ENCODE measurements around the gene PPIP5K2. TPM values are rescaled to one million over a fixed set of nuclear protein-coding genes. Genes with fewer than 3 reads are reported as not detected.
"Not testable (repeated sequence)": the region's sequence is repeated elsewhere in the genome, so short reads cannot be mapped to it uniquely, and the experiment has no call there.

PPIP5K2 gene
- total RNA-seq, 1 experiment from 2014 or later = 64.9 TPM

DNA sequence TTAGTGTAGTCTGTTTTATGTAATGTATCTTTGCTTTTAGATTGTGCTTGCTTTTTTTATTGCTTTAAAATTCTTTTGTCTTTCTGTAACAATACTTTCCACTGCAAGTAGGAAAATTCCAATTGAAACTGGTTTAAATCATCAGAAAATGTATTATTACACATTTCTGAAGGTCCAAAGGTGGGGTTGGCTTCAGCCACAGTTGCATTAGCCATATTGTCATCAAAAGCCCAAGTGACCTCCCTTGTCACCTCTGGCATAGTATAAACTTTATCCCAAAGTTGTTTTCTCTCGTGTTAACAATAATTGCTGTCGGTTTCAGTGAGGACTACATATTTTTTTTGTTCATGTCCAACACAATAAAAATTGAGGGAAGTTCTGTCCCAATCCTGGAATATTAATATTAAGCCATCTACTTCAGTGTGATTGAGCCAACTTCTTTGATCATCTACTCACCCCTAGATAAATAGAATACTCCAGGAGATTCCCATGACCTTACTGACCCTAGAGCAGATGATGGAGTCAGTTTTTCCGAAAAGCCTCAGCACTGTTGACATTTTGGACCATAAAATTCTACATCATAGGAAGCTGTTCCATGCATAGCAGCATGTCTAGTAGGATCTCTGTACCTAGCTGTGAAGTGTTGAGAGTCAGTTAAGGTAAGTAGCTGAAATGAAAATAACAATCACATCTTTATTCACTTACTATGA lies 86.0 kb downstream of the PPIP5K2 start:
- DNase-seq (ENCODE audit: extremely low read depth, low read depth) = no peak

DNA sequence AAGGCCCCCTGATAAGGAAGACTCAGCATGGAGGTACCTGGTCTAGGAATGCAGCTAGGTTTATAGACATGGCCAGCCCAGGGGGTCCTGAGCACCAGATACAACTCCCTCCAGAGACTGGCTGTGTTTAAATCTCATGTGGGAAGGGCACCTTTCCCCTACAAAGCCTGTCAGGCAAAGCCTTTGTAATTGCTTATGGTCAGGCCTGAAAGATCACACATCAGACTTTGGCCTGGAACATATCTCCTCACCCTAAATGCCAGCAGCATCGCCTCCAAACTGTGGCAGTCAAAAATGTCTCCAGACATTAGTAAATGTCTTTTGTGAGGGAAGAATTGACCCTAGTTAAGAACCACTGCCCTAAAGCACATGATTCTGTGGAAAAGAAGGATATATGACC lies 86.9 kb downstream of the PPIP5K2 start:
- no peak for DNase-seq (ENCODE audit: extremely low read depth, low read depth)

DNA sequence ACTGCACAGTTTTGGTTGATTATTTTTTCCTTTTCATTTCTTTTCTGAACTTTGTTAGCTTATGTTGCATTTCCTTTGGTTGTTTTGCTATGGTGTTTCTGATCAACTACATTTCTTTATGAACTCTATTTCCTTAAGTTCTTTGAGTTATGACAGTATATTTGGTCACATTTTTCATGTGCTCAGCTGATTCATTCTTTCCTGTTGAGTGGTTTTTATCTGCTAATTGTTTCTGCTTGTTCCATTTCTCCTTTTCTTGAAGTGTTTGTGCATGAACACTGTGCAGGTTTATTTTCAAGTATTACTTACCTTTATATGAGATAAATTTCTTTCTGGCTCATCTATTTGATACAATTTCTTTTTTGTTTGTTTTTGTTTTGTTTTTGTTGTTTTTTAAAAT lies 87.6 kb downstream of the PPIP5K2 start:
- DNase-seq (ENCODE audit: extremely low read depth, low read depth) = no peak

DNA sequence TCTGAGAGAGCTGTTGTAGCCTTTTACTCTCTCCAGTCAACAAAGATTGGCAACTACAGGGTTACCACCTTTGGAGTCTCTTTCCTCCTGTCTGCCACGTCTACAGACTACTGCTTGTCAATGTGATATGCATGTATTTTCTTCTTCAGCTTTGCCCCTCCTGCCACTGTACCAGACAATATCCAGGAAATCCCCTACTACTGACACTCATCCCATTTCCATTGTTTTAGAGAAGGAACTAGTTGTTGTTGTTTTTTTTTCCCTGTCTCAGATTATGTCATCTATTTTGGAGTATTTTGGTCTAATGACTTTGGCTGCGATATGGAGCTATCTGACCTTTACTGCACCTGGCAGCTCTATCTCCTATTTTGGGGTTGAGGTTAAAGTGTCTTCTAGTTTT lies 88.4 kb downstream of the PPIP5K2 start:
- DNase-seq (ENCODE audit: extremely low read depth, low read depth) = no peak

DNA sequence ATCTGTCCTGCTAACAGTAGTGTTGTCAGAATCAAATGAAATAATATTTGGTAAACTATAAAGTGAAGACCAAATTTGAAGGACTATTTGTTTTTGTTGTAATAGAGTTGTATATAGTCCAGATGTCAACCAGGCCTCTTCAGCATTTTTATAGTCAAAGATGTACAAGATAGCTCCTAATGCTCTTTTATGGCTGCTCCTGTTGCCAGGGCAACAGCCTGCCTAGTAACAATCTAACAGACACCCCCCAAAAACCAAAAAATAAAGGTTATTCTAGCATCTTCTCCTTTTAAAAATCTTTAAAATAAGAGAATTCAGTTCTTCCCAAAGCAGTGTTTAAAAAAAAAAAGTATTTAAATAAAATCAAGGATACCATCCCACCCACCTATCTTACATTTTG lies 89.0 kb downstream of the PPIP5K2 start:
- DNase-seq (ENCODE audit: extremely low read depth, low read depth) = no peak

DNA sequence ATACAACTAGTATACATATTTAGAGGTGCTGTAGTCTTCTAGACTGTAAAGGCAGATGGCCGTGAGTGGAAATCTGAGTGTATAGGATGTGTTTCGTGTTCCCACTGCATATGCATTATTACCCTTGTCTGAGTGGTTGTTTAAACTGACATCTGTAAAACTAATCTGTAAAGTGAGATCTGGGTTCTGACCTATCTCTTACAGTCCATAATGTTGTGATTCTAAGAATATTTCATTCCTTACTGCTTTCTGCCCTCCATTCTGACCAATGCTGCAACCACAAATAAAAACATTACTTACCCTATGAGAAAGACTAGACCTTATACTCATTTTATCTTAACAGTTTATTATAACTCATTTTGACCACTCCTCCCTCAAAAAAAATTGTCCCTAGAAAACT lies 90.9 kb downstream of the PPIP5K2 start:
- DNase-seq (ENCODE audit: extremely low read depth, low read depth) = no peak

DNA sequence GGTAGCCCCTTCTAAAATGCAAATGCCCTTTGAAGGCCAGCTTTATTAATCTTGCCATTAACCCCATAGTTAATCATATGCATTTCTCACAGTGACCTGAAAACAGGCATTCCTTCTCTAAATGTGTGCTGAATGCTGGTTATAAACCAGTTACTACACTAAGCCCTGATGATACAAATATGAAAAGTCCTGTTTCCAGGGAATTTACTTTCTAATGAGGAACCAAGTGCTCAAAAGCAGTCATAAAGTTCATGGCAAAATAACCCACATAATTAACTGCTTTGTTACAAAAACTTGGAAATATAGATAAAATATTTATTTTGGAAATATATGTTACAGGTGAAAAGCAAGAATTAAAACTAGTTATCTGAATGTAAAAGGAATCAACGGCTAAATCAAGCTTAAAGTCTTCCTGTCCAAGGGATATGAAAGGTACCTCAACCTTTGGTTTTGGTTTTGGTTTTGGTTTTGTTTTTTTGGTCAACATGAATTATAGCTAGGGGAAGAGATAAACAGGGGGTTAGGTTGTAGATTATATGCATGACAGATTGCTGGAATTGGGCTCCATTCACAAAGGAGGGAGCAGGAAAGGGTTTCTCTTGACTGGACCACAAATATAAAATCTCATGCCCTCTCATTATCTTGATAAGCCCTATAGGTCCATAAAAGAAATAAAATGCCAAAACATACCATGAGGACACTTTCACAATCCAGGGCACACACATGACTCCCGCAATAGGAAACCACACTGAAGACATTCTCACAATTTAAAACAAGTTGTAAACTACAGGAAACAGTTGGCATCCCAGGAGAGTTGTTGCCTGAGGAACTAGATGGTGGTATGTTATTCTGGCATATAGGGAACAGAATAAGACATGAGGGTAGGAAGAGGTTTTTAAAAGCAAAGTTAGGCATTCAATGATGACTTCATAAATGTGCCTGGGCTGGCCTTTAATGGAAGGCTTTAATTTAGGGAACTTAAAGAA lies 91.8 kb downstream of the PPIP5K2 start:
- no peak for DNase-seq (ENCODE audit: extremely low read depth, low read depth)

DNA sequence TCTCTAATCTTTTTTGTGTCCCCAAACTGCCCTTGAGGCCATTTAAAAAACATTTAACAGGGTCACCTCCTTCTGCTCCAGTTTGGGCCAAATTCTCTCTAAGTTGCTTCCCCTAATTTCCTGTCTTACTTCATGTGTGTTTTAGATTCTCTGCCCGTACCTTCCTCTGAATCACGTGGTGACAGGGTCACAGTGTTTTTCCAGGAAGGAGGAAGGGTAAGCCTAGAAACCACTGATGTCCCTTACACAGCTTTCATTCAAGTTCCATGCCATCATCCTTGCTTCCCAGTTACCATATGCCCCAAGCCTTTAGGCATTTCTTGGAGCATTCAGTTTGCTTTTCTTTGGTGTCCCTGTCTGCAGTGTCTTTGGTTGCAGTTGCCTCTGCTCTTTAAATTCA lies 96.0 kb downstream of the PPIP5K2 start:
- DNase-seq (ENCODE audit: extremely low read depth, low read depth) = no peak

DNA sequence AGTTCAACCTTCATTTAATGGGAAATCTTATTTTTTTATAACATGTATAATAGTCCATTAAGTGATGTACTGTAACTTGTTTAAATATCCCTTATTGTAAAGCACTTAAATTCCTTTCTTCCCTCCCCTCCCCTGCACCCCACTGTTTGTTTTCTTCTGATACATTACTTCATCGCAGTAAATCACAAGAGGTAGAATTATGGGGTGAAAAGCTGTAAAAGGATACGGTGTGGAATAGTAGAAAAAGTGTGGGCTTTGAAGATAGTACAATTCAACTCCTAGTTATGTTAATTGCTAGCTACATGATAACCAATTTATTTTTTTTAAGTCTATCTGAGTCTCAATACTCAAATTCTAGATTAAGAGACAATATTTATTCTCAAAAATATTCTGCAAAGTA lies 96.6 kb downstream of the PPIP5K2 start:
- no peak for DNase-seq (ENCODE audit: extremely low read depth, low read depth)

DNA sequence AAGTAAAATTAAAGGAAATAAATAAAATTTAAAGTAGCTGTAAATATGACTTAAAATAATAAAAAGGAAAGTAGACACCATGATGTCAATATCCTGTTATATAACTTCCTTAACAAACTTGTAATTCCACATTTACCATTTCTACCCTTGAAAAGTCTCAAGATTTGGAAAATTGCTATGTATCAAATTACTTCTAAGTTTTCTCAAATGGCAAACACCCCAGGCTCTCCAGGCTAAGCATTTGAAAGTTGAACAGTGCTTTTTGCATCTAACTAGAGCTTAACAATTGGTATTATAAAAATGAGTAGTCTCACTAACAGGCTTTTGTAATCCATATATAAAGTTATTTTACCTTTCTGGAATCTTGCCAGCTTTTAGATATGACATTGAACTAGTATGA lies 97.0 kb downstream of the PPIP5K2 start:
- no peak for DNase-seq (ENCODE audit: extremely low read depth, low read depth)

DNA sequence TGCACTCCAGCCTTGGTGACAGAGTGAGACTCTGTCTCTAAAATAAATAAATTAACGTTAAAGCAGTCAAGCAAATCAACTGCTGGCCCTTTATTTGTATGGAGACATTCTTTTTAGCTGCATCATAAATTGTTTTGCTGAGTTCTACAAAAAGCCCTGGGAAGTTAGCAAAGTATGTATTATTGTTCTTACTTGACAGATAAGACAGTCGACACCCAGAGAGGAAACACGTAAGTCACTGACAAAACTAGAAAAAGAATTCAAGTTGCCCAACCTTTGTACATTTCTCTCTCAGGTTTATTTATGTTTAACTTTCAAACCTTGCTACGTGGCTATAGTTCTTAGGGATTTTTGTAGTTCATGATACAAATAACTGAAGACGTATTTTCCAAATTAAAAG lies 98.1 kb downstream of the PPIP5K2 start:
- no peak for DNase-seq (ENCODE audit: extremely low read depth, low read depth)

DNA sequence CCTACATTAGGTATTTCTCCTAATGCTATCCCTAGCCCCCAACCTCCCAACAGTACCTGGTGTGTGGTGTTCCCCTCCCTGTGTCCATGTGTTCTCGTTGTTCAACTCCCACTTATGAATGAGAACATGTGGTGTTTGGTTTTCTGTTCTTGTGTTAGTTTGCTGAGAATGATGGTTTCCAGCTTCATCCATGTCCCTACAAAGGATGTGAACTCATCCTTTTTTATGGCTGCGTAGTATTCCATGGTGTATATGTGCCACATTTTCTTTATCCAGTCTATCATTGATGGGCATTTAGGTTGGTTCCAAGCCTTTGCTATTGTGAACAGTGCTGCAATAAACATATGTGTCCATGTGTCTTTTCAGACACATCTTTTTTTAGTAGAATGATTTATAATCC lies 99.0 kb downstream of the PPIP5K2 start:
- not testable (repeated sequence) for DNase-seq (ENCODE audit: extremely low read depth, low read depth)

DNA sequence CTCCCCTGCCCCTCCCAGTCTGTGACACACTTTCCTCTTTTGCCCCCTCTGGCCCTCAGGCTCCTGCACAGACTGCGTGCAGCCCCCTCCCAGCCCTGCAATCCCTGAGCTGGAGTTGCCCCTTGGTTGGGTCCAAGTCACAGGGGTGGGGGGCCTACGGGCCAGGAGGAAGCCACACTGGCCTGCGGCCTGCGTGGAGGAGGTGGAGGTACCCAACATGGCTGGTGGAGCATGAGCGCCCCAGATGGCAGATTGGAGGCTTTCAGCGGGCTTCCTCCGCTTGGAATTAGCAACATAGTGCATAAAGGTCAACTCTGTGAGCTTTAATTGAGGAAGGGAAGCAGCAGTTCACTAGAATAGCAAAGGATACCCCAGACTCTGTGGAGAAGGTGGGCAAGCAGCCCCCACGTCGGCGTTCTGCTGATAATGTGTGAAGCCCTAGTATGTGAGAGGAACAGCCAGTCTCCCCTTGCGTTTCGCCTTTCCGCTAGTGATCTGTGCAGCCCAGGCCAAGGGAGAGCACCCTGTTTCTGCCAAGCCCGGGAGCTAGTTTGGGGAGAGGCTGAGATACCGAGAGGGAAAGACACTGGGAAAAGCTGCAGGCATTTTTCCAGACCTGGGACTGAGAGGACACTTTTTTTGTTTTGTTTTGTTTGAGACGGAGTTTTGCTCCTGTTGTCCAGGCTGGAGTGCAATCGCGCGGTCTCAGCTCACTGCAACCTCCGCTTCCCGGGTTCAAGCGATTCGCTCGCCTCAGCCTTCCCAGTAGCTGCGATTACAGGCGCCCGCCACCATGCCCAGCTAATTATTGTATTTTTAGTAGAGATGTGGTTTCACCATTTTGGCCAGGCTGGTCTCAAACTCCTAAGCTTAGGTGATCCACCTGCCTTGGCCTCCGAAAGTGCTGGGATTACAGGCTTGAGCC lies 103.2 kb downstream of the PPIP5K2 start:
- DNase-seq (ENCODE audit: extremely low read depth, low read depth) = no peak

DNA sequence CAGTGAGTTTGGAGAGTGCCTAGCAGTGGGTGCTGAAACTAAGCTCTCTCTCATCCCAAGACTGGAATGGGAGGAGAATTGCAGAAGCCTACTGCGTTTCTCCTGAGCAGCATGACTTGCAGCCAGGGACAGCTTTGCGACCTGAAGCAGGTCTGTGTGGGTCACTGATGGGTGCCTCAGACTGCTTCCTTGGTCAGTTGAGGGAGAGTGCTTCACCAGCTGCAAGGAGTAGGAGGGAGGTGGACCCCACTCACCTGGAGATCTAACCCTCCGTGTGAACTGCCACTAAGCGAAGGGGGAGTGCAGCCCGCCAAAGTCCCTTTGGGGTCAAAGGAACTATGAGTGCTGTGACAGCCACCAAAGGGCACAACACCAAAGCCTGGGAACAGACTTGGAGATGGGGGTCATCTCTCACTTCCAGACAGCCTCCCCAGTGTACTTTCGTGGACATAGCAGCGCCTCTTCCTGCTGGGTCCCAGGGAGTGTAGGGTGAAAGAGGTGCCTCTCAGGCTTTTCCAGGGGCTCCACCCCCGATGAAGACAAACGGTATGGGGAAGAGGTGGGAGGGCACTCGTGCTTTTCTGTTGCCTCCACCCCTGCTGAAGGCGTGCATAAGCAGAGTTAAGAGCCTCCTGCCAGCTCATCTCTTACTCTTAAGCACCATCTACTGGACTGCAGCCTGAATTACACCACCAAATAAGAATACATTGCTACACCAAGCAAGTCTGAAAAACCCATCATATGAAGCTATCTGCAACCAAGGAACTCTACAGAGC lies 104.2 kb downstream of the PPIP5K2 start:
- peak; percentile 47 for DNase-seq (ENCODE audit: extremely low read depth, low read depth)

DNA sequence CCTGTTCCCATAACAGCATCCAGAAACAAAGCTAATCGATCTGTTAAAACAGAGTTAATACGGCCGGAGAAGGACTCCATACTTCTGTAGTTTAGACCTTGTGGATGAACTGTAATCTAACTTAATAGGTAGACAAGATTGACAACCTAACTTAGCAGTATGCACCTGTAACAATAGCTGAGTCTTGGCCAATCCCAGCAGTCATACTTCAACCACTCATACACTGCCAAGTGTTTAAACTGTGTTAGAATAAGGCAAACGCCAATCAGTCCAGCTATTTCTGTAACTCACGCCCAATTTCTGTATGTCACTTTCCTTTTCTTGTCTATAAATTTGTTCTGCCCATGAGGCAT lies 104.8 kb downstream of the PPIP5K2 start:
- no peak for DNase-seq (ENCODE audit: extremely low read depth, low read depth)

DNA sequence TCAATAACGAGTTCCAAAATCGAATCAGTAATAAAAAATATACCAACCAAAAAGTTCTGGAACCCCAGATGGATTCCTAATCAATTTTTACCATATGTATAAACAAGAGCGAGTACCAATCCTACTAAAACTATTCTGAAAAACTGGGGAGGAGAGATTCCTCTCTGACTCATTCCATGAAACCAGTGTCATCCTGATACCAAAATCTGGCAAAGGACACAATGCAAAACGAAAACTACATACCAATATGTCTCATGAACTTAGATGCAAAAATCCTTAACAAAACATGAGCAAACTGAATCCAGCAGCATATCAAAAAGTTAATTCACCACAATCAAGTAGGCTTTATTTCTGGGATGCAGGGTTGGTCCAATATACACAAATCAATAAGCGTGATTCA lies 108.0 kb downstream of the PPIP5K2 start:
- no peak for DNase-seq (ENCODE audit: extremely low read depth, low read depth)

DNA sequence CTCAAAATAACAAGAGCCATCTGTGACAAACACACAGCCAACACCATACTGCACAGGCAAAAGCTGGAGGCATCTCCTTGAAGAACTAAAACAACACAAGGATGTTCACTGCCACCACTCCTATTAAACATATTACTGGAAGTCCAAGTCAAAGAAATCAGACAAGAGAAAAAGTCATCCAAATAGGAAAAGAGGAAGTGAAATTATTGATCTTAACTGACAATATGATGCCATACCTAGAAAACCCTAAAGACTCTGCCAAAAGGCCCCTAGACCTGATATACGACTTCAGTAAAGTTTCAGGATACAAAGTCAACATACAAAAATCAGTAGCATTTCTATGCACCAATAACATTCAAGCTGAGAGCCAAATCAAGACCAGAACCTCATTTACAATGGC lies 108.5 kb downstream of the PPIP5K2 start:
- DNase-seq (ENCODE audit: extremely low read depth, low read depth) = no peak

DNA sequence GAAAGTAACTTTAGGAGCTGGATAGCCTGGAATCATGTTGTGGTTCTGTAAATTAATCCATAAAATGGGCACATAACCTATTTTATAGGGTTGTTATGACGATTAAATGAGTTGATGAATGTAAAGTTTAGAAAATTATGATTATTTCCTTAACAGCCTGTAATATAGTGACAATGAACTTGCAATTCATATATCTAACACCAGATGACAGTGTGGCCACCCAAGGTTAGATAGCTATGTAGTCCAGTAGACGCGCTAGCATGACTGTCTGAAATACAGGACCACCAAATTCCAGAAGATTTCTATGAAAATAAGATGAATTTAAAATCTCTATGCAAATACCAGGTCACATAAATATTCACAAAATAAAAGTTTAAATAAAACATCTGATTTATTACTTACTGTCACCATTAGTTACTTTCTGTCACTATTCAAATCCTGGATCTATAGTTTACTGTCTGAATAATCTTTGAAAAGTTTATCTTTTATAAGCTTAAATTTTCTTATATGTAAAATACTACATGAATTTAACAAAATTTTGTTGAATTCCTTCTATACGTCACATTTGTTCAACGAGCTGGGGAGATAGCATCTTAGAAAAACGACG lies 112.4 kb downstream of the PPIP5K2 start:
- peak; percentile 50 for DNase-seq (ENCODE audit: extremely low read depth, low read depth)

DNA sequence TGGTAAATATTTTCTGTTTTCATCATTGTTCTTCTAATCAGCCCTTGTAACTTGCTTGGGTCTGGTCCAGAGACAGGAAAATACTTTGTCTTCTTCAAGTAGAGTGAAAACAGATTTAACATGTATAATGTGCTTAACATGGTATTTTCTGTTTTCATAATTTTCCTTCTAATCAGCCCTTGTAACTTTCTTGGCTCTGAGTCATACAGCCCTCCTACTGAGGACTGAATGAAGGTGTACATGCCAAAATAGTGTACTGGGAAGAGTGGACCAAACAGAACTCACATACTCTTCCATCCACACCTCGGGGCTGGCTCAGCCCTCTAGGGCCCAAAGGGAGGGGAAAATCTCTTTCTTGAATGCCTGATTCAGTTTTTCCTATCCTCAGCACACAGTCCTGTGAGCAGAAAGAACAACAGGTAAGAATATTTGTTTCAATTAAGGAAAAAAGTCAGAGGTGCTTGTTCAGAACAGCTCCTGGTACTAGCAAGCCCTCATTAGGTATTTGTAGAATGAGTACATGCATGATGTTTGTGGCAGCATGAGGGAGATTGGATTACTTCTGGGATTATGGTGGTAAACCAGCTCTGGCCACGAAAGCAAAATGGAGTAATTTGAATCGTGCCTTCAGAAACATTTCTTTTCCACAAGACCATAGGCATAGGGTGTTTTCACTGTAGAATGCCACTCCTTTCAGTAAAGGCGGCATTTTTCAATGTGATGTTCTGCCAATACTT lies 114.3 kb downstream of the PPIP5K2 start:
- DNase-seq (ENCODE audit: extremely low read depth, low read depth) = no peak

Measured in NCI-H460 (cell line).